HG03135 (cell line): ENCODE data around the gene SMC1A.

Experiments
- ATAC-seq: cut with Tn5 transposase; IDR thresholded peaks from one replicate; pipeline ENCODE4 v1.9.1; 2021; ENCODE audit warnings: mild to moderate bottlenecking, moderate library complexity; ENCODE audit not compliant: unreplicated experiment

SMC1A gene

DNA sequence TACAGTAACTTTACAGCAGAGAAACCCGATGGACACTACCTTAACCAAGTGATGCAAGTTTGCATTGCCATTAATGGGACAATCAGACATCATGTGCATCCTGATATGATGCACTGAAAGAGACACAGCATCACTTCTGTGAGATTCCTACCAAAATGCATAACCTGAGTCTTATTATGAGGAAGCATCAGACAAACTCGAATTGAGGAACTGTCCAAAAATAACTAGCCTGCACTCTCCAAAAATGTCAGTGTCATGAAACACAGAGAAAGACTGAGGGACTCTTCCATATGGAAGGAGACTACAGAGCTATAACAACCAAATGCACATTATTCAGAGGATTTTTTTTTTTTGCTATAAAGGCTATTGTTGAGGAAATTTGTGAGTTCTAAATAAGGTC lies 74.5 kb downstream of the SMC1A start:
- no peak for ATAC-seq

DNA sequence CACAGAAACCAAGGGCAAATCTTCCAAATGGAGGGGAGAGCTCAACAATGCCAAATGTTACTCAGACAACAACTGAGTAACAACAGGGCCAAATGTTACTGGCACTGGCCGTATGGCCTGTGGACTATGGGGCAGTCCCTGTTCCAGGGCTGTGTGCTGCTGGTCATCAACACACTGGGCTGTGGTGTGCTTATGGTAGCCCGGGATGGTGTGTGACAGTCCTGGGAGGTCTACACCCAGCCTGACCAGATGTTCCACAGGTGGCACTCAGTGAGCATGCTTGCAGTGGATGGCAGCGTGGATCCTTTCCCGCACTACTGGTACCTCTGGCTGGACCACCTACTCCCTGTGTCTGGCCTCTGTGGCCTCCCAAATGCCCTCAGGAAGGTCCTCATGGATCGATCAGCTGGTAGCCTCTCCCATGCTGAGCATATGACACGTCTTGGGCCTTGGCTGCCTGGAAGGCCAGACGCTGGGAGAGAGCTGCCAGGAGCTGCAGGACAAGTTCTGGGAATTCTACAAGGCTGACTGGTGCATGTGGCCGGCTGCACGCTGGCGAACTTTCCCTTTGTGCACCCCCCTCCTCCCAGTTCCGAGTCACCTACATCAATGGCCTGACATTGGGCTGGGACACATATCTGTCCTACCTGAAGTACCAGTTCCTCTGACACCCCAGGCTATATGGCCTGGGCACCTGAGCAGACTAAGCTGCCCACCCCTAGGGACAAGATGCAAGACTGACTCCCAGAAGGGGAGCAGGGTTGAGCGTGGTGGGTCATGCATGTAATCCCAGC lies 81.4 kb downstream of the SMC1A start:
- no peak for ATAC-seq

DNA sequence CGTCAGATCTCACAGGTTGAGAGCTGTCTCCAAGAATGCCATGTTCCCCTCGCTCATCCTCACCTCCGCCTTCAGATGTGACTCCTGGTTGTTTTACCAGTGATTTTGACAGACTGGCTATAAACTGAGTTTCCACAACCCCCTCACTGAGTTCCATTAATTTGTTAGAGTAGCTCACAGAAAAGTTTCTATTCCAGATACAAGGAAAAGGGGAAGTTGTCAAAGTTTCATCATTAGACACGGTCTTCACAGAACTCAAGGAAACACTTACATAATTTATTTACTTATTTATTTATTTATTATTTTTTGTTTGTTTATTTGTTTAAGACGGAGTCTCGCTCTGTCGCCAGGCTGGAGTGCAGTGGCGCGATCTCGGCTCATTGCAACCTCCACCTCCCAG lies 85.4 kb downstream of the SMC1A start:
- ATAC-seq = no peak

DNA sequence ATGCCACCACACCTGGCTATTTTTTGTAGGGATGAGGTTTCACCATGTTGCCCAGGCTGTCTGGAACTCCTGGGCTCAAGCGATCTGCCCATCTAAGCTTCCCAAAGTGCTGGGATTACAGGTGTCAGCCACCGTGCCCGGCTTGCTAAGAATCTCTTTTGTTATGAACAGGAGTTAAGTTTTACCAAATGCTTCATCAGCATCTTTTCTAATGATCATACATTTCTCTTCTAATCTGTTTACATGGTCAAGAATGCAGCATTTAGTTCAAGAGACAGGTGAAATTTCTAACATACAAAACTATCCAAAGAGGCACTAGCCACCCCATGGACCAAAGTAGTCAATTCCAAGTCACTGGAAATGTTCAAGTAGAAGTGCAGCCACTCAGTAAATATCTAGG lies 88.6 kb downstream of the SMC1A start:
- ATAC-seq = no peak

DNA sequence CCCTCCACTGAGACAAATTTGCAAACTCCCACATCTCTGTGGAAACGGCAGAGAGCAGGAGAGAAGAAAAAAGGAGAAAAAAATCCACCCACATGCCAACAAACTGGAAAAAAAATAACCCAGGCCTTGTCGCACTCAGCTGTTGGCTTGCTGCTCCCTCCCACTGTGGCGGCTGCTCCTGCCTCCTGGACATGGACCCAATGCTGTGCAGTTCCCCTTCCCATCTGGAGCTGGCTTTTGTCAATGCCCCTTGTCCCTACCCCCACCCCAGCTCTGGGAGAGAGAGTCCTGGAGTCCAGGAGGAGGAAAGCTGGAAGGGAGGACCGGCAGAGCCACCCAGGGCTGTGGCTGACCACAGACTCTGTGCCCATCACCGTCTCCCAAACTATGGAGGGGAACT lies 90.2 kb downstream of the SMC1A start:
- no peak for ATAC-seq

DNA sequence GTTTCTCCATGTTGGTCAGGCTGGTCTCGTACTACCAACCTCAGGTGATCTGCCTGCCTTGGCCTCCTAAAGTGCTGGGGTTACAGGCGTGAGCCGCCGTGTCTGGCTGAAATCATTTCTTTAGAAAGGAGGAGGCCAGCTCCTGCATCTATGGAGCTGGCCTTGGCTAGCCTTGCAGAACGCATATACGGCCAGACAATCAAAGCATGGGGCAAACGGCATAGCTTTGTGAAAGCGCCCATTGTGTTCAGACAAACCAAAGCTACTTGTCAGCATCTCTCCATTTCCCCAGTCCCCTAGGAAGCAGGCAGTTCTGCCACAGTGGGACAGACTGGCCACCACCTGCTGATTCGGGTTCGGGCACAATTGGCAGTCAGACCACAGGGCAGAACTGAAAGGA lies 92.1 kb downstream of the SMC1A start:
- ATAC-seq = no peak

DNA sequence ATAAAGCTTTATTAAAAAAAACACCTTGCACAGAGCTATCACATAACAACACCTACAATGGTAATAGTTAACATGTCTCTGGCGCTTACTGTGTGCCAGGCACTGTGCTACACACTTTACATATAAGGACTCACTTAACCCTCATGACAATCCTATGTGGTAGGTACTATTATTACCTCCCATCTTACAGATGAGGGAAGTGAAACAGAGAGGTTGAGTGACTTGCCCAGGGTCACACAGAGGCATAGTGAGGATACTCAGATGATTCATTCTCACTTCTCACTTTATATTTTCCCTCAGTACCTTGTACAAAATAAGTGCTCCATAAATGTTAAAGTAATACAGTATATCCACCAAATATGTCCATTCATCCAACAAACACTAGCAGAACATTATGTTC lies 97.7 kb downstream of the SMC1A start:
- ATAC-seq = no peak
